Measurements from ENCODE around the gene GNAQ.

GRCh38 chr9:77751341-77752091 lies 280.1 kb downstream of the GNAQ start:
- TF ChIP-seq CTCF (IDR thresholded peaks at IDR 0.05; ENCODE audit: low read depth, low read length) = peak; percentile 19
- TF ChIP-seq POLR2A (IDR thresholded peaks at IDR 0.05; ENCODE audit: extremely low read depth, insufficient read length) = no peak
- no peak for TF ChIP-seq MAX (IDR thresholded peaks at IDR 0.05; ENCODE audit: low read depth, low read length)
